RWPE1 (cell line): ENCODE results near the gene SURF4.
A peak's percentile ranks its signal among the peaks of the same experiment; 100 is the strongest.

Experiments
- CTCF ChIA-PET: fragments of 350-600 bp; sonication (Branson Sonifier 250); formaldehyde crosslinking; extraction: SDS; loops from one replicate; lab custom pipeline; 2021; lab: Yijun Ruan, JAX
- POLR2A ChIA-PET: fragments of 400-600 bp; formaldehyde crosslinking; extraction: SDS; loops from one replicate; lab custom pipeline; 2020; ENCODE audit warnings: antibody characterized with exemption; ENCODE audit not compliant: low non-redundant PET; lab: Yijun Ruan, JAX
- DNase-seq: peaks from one replicate; pipeline ENCODE4 v3.0.0; 2012; ENCODE audit warnings: low spot score
- H3K27ac ChIP-seq: fragments of 450-650 bp; 2 replicates; pipeline ENCODE4 v1.5.1; 2017
- TF ChIP-seq, protein P1 (sequence below): fragments of 450-650 bp; conservative IDR thresholded peaks from 2 replicates; pipeline ENCODE4 v1.5.1; 2017; ENCODE audit warnings: low read depth, mild to moderate bottlenecking

The SURF4 gene

DNA sequence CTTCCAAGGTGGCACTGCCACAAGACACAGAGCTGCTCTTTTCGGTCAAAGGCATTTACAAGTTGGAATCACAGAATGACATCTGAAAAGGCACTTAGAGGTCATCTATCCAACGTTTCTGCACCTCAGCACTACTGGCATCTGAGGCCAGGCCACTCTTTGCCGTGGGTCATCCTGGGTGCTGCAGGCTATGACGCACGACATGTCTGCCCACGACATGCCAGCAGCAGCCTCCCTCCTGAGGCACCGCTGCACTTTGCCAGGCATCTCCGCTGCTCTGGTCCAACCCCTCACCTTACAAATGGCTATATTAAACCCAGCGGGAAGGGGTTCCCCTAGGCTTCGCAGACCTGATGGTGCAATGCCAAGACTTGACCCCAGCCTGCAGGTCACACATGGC lies 8.1 kb downstream of the SURF4 start:
- H3K27ac ChIP-seq, result peak overlapping the region; percentile 11
- TF ChIP-seq, protein P1, sequence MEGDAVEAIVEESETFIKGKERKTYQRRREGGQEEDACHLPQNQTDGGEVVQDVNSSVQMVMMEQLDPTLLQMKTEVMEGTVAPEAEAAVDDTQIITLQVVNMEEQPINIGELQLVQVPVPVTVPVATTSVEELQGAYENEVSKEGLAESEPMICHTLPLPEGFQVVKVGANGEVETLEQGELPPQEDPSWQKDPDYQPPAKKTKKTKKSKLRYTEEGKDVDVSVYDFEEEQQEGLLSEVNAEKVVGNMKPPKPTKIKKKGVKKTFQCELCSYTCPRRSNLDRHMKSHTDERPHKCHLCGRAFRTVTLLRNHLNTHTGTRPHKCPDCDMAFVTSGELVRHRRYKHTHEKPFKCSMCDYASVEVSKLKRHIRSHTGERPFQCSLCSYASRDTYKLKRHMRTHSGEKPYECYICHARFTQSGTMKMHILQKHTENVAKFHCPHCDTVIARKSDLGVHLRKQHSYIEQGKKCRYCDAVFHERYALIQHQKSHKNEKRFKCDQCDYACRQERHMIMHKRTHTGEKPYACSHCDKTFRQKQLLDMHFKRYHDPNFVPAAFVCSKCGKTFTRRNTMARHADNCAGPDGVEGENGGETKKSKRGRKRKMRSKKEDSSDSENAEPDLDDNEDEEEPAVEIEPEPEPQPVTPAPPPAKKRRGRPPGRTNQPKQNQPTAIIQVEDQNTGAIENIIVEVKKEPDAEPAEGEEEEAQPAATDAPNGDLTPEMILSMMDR, result no peak
- POLR2A ChIA-PET, result no interaction called here
- no peak for DNase-seq
- CTCF ChIA-PET, result no interaction called here

GRCh38 chr9:133367221-133367620 lies 8.6 kb downstream of the SURF4 start:
- DNase-seq, result no peak
- ChIA-PET CTCF (interaction anchor here (0.9 kb wide), 1 partner anchor 10 kb away, joined by 3 read pairs; the partner anchor contains the start of genes SURF1 and SURF2), POLR2A (no interaction called here)
- TF ChIP-seq, protein P1, result no peak
- peak overlapping the region; percentile 11 for H3K27ac ChIP-seq

DNA sequence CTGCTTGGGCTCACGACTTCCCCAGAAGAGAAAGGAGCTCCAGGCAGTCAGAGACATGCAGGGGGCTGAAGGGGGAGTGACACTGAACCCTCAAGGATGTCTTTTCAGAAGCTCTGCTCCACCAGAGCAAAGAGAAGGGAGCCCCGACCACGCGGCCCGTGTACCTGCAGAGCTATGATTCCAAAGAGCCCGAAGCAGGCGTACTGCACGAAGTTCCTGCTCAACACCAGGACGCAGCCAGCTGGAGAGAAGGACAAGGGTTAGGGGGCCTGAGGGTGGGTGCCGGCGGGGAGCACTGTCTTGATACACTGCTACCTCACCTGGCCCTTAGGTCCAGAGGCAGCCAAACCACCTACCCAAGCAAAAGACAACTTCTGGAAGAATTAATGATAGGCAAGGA lies 9.4 kb downstream of the SURF4 start:
- POLR2A ChIA-PET, result interaction anchor here (0.9 kb wide), 1 partner anchor 10 kb away, joined by 3 read pairs; the partner anchor contains the start of genes SURF1 and SURF2
- no peak for DNase-seq
- H3K27ac ChIP-seq, result peak overlapping the region; percentile 11
- TF ChIP-seq, protein P1, result no peak
- CTCF ChIA-PET, result interaction anchor here (0.9 kb wide), 1 partner anchor 10 kb away, joined by 3 read pairs; the partner anchor contains the start of genes SURF1 and SURF2

GRCh38 chr9:133362359-133363044 lies 13.4 kb downstream of the SURF4 start:
- ChIA-PET POLR2A (no interaction called here), CTCF (interaction anchor here (0.5 to 1.2 kb wide), 2 partner anchors 16 to 75 kb away, joined by 3 read pairs; no protein-coding TSS in a partner anchor)
- no peak for DNase-seq
- peak overlapping the region; percentile 75 for H3K27ac ChIP-seq
- TF ChIP-seq, protein P1, result no peak

DNA sequence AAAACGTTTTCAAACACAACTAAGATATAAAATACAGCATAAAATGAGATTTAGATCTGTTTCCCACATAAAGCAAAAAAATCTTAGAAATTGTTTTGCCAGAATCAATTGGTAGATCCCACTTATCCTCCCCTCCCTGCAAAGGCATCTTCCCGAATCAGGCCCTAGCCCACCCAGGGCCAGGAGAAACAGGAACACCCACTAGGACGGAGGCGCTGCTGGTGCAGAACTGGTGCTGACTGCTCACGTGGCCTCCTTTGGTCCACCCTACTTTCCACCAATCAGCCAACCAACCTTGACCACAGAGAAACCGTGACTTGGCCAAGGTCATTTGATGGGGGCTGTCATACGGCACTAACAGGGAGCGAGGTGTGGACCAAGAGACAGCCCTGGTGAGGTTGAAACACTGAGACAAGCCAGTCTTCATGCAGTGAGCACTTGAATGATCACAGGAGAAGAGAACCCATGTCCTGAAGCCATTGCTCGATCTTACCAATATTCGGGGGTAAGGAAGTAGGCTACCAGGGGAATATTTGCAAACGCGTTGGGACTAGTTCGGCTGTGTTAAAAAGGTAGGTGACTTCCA lies 14.3 kb downstream of the SURF4 start:
- H3K27ac ChIP-seq, result peak overlapping the region; percentile 75
- TF ChIP-seq, protein P1, result no peak
- ChIA-PET POLR2A (no interaction called here), CTCF (no interaction called here)
- DNase-seq, result no peak
